Activated CD8-positive, alpha-beta memory T cell treated with anti-CD3 and anti-CD28 coated beads, Interleukin-2, amount 50 U/mL, for 1 hour (primary cell): Measurements from ENCODE around the gene NOS1AP.
"Not testable (repeated sequence)": the region's sequence is repeated elsewhere in the genome, so short reads cannot be mapped to it uniquely, and the experiment has no call there.

Experiments used
- DNase-seq: peaks from one replicate; pipeline ENCODE4 v3.0.0-alpha.2; 2020; ENCODE audit errors: extremely low read depth

The NOS1AP gene

DNA sequence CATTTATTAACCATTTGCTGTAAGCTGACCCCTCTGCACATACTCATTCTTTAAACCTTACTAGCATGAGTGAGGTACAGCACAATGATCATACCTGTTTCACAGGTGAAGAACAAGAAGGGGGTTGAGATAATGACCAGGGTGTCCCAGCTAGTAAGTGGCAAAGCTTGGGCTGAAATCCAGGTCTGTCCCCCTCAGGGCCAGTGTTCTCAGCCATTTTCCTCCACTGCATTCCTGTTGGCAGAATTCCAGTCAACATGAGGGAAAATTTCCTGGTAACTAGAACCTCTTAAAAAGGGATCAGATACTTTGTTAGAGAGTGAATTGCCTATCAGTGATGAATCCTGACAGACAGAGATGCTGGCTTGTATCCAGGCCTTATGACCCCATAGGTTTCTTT, 259.0 kb downstream of the NOS1AP start:
- no peak for DNase-seq

DNA sequence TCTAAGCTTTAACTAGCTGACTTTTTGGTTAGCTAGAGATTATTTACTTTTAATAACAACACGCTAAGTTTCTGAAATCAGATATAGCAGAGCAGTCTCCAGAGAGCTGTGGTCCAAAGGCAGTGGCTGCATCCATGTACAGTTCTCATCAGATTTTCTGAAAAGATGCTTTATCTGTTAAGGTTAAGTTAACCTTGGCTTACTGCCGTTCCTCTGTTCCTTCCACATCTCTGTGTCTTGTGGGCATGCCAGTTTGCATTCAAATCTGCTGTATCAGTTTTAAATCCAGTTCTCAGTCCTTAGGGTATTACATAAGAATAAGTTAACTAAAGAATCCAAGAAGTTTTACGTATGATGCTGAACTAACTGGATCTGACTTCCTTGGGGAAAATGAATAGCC, 260.3 kb downstream of the NOS1AP start:
- no peak for DNase-seq

DNA sequence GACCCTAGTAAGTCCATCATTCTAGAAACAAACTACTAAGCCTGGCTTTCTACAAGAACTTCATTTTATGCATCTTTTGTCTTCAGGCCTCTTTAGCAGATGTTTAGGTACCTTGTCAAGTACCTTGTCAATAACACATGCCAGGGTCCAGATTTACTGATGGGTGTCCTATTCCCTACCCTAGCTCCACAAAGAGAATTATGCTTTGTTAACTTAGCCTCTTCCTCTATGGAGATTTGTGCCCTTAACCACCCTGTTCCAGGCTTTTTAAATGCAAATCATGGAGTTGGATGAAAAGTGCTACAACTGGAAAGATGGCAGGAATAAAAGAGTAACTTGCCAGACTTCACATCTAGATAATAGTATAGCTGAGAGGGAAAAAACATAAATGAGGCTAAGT, 264.5 kb downstream of the NOS1AP start:
- no peak for DNase-seq

DNA sequence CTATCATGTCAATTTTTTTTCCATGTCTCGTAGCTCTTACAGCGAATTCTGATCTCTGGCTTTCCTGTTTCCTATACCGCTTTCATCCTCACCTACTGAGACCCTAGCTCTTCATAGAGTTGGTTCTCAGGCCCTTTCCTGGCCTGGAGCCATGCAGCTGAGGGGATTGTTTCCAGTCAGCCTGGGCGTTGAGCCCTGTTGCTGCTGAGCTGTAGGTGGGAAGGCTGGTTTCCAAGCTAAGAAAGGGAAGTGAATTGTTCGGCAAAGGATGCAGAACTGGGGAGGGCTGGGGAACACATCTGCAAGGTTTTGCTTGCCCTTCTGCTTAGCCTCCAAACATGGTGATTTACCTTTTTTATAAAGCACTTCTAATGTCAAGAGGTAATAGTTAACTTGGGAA, 265.6 kb downstream of the NOS1AP start:
- DNase-seq, result no peak

DNA sequence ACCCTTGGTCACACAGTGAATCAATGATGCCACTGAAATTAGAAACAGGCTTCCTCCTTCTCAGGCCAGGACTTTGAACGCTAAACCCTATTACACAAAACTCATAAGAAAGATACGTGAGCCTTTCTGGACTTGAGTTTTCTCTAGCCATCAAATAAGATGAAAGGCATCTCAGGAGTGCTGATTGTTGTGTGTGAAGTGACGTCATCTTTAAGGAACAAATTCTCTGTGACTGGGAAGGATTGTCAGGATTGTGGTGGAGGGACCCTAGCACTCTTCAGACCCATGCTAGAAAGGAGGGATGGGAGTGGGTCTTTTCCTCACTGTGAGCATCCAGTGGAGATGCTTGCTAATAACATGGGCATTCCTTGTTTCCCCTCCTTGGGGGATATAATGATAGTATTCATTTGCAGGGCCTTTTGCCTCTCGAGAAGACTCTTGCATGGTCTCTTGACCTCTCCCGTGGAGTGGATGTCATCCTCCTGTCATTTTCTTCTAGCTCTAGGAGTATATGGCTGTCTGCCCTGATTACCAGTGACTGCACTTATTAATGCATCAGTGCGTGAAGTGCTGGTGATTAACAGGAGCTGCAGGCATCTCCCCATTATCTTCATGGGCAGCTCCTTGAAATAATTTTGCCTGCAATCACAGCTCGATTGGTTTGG, 267.3 kb downstream of the NOS1AP start:
- no peak for DNase-seq

DNA sequence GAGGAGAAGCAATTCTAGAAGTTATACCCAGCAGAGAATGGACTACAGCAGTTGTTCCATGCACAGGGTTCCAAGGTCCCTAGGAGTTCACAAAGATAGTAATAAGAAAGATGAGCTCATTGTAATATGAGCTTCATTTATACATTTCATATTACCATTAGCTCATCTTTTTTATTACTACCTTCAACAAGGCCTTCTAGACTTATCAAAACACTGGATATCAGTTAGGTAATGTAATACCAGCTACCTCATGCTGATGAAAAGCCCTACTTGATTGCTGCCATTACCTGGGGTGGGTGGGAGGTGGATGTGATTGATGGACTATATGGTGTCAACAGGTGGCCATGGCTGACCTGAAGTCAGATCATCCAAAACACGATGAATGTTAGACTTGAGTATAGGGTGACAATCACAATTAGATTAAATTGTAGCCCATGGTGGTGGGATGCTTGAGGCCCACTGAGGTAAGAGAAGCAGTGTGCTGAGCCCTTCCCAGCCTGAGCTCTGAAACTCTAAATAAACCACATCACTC, 273.0 kb downstream of the NOS1AP start:
- DNase-seq, result no peak

DNA sequence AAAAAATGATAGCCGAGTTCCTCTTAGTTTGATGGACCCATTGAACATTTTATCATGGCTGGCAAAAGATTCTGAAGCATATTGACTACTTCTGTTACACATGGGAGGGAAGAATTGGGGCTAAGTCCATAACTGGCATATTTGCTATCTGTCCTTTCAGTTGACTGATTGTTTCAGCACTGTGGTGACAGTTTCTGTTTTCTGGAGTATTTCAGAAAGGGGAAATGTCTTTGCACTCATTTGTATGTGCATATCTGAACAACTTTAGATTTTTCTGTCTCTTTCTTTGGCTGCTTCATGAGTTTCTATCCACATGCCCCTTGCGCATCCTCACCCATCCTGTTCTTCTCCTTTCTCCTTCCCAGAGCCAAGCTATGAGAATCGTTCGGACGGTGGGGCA, 274.0 kb downstream of the NOS1AP start:
- DNase-seq, result no peak

DNA sequence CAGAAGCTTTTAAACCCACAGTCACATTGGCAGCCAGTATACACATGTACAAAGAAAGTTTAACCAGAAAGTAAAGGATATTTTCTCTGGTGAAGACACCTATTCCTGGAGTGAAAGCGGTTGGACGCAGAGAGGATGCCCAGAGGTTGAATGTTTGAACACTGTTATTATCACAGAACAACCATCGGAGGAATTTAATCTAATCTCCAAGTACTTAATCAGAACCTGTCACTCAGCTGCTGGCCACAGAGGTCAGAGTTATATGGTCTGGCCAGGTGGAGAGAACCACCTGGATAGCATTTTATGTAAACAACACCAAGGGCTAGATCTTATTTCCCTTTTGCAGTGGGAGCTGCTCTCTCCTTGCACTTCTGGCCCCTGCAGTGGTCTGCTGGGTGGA, 277.8 kb downstream of the NOS1AP start:
- DNase-seq, result no peak

DNA sequence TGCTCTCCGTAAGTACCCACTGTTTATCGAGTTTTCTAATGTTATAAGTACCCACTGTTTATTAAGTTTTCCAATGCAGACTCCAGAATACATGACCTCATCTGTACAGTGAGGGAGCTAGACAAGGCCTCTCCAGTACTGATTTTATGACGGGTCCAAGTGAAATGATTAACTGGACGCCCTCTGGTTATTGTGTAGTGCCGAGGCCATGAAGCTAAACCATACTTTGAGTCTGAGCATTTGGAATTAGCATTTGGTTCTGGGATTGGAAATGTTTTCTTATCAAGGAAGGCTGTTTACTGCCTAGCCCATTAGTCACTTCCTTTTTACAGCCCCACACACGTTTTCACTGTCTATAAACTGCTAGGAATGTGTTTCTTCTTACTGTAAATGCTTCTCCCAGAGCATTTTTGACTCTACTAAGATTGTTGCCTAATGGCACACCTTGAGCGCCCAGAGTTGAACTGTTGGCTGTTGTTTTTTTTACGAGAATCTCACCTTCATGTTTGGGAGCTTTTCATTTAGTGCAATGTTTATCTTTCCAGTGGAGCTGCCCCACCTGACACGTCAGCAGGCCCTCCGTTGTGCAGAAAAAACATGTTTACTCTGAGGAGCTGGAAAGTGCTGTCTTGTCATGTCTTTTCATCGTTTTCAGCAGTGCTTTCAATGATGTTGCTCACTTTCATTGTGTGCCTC, 280.3 kb downstream of the NOS1AP start:
- no peak for DNase-seq

DNA sequence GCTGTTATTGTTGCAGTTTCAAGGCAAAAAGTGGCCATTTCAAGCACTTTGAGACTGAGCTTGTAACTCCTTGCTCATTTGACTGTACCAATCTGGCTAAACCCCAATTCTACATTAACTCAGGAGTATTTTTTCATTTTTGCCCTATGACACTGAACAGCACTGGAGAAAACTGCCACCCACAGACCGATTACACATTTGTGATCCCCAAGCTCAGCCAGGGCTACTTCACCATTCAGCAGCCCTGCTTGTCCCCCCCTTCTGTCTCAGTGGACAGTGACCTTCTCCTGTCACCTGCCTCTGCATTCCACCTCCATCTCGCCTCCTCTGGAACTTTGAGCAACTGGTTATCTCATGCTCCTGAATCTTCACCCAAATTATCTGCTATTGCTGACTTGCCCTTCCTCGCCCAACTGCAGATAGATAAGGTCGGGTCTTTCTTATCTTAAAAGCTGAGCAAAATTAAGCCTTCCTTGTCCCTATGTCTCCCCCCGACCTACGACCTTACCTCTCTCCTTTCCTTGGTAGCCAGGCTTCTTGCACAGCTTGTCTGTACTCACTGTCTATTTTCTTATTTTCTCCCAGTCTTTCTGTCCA, 281.9 kb downstream of the NOS1AP start:
- no peak for DNase-seq

DNA sequence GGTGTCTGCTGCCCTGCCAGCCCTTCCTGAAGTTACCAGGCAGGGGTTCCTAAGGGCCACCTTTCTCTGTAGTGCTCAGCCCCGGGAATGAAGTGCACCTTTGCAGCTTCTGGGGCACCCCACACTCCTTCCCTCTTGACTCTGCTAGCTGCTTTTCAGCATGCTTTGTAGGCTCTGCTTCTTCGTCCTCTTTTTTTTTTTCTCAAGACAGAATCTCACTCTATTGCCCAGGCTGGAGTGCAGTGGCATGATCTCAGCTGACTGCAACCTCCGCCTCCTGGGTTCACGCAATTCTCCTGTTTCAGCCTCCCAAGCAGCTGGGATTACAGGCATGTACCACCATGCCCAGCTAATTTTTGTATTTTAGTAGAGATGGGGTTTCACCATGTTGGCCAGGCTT, 282.4 kb downstream of the NOS1AP start:
- DNase-seq, result not testable (repeated sequence)

DNA sequence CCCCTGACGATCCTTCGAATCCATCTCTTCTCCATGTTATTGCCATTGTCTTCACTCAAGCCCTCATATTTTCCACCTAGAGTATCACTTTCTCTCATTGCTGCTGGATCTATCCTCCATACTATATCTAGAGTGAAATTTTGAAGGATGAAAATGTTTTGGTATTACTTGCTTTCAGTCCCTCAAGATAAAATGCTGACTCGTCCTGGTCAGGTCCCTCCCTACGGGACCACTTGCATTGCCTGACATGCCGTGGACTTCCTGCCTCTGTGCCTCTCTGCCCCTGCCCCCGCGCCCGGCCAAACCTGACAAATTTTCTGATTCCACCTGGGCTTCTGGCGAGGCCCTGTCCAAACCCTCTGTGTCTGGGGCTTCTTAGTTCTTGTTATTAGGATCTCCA, 283.6 kb downstream of the NOS1AP start:
- DNase-seq, result no peak

DNA sequence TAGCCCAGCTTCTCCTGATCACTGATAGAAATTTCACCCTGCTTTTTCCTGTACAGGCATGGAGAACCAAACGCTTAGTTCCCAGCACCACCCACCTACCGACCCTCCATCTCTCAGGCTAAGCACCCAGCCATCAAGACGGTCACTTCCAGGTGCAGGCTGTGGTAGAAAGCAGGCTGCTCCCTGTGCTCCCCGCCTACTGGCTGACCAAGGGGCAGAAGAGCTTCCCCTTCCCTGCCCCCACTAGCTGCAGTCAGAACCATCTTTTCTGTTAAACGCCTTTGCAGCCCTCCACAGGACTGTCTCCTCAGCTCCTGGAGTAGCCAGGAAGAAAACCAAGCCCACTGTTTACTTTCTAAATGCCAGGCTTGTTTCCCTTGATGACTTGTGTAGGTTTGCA, 284.2 kb downstream of the NOS1AP start:
- DNase-seq, result no peak

DNA sequence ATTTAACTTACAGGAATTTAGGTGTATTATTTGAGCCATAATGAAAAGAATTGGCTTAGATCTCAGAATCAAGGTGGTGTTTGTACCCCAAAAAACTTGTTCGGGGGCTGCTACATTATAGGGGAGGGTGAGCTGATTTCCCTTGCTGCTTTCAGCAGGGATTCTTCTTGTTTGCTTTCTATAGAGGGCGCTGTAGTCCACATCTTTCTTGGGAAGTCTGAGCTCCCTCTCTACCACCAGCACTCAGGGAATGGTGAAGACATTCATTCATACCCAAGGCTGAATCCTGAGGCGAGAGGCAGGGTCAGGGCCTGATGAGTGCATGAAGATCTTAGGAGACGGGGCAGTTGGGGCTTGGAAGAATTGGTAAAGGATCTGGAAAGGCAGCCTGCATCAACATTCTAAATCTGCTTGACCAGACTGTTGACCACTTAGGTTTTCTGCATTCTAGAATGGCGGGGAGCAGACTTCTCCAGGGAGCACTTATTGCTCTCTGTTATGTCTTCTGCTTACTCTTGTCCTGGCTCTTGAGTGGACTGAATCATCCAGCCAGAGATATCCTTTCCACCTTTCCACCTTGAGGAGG, 288.3 kb downstream of the NOS1AP start:
- no peak for DNase-seq

DNA sequence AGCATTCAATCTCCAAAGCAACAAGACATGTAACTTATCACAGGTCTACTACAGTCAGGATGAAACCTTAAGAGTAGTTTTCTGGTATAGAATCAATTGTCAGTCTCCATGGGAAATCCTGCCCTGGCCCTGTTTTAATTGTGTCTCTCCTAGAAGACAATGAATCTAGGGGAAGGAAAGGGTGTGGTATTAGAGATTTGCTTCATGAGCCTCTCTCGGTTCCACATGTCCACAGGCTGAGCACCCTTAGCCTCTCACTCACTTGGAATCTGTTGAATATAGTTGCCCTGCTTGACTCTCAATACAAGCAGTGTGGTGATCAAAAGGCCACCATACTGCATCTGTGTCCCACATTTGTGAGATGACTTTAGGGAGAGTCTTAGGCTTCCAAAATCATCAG, 289.4 kb downstream of the NOS1AP start:
- no peak for DNase-seq

DNA sequence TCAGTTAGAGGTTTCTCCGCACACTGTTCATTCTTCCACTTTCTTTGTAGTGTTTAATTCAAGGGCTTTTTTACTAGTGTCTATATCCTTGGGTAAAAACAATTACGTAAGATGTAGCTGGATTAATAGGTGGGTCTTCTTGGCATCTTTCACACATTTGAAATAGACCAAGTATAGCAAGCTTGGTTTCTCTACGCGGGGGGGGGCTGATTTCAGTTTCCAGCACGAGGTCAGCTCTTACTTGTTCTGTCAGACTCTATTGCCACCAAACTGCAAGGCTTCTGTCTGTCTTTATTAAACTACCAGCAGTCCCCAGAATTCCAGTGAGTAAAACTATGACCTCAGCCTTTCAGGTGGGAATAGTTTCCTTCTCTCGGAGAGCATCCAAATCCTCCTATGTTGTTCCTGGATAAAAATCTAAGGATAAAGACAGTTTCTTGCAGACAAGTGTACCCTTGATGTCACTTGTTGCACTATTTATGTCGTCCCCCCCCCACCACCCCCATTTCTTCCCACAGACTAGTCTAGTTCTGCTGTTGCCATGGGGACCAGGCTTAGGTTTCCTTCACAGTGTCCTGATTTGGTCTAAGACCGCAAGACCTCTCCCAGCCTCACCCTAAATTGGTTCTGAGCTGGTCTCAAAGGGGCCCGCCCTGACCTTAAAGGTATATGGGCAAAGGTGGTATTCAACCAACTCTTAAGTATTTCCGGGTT, 290.2 kb downstream of the NOS1AP start:
- DNase-seq, result no peak

DNA sequence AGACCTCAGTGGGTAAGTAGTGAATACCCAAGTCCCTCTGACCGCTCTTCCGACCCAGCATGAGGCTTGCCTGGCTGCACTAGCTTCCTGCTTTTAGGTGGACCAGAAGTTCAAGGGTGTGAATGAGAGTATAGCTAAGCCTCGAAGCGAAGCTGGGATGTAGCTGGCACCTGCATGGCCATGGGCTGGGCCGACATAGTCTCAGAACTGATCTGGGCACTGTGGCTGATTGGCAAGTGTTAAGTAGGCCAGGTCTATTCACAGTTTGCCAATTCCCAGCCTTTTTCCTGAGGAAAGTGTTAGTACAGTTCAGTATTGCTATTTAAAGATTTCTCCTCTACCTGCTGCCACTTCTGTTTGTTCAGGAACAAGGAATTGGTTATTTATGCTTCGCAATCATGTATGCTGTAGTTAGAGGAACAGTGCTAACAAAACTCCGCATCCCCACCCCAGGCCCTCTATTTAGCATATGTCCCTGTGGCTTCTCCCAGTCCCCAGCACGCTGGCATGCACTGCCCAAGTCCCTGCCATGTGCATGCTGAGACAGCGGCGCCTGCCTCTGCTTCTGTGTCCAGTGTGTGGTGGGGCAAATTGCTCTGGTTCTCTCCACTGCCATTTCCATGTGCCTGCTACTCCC, 290.9 kb downstream of the NOS1AP start:
- no peak for DNase-seq

DNA sequence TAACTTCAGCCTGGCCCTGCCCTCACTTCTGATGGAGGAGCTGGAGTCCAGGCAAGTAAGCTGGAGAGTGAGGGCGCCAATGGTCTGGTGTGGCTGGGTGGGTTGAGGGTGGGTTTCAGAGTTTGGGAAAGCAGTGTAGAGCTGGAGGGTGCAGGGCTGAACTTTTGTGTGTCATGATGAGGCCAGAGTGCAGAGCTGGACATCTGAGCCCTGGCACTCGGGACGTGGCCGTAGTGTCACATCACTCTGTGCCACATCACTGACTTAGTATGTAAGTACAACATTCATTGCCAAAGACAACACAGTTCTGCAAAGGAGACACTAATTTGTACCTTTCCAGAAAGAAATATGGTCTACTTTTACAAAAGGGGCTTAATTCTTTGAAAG, 291.4 kb downstream of the NOS1AP start:
- no peak for DNase-seq

DNA sequence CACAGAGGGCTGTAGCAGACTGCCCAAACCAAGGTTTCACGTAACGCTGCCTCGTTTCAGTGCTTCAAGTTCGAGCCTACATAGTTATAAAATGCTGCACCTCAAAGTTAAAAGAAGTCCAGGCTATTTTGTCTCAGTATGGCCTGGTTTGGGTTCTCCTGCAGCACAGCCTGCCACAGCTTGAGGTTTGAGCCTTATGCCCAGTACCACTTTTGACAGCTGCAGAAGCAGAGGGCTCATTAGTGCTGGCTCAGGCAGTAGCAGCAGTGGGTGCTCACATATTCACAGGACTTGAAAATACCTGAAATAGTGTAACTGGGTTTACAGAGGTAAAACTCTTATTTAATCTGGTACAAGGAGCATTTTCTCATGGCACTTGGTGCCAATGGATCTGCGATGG, 291.9 kb downstream of the NOS1AP start:
- no peak for DNase-seq

DNA sequence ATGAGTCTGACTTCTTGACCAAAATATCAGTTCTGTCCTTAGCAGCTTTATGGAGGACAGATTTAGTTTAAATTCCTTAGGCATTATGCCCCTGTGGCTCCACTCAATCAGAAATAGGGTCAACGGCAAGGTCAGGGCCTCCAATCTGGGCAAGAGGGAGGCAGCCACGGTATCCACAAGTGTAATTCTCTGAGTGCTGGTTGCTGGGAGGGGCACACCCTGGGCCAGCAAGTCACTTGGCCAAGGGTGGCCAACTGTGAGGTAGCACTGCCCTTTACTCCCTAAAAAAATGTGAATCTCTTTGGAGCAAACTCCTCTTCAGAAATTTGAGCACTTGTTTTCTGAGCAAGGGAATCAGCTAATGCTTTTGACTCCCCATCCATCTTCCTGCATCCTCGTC, 294.3 kb downstream of the NOS1AP start:
- DNase-seq, result no peak

DNA sequence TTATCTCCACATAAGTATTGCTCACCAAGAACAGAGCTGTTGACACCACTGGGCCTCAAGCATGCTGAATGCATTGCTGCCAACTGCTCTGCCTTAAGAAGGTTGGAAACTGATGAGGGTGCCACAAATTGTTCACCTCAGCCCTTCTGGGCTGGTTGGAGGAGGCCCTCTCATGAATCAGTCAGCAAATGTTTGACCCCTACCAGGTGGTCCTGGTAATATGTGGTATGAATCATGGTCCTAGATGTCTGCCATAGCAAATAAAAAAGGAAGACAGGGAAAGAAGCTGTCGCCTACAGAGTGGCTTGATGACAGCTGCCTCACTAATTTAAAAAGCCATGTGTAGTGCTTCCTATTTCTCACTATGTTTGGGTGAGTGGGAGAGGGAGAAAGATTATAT, 295.0 kb downstream of the NOS1AP start:
- no peak for DNase-seq
